Trophoblast cell (in vitro differentiated cells and primary cell): ENCODE measurements around the gene DEK.

ENCODE experiments used
- DNase-seq, 2 donors: peaks; one replicate each; pipeline ENCODE4 v3.0.0-alpha.2; 2016
- H2AFZ ChIP-seq: 2 replicates; pipeline ENCODE4 v1.6.1; 2013; ENCODE audit warnings: low read length, moderate library complexity, mild to moderate bottlenecking; ENCODE audit not compliant: insufficient read depth, poor library complexity
- H2AK5ac ChIP-seq: 2 replicates; pipeline ENCODE4 v1.6.1; 2013; ENCODE audit warnings: mild to moderate bottlenecking, low read length
- H2BK120ac ChIP-seq: 2 replicates; pipeline ENCODE4 v1.6.1; 2013; ENCODE audit warnings: low read length, mild to moderate bottlenecking, moderate library complexity; ENCODE audit not compliant: insufficient read depth, poor library complexity
- H2BK12ac ChIP-seq: 2 replicates; pipeline ENCODE4 v1.6.1; 2013; ENCODE audit warnings: mild to moderate bottlenecking, low read length, moderate library complexity
- H2BK5ac ChIP-seq: 2 replicates; pipeline ENCODE4 v1.6.1; 2013; ENCODE audit warnings: low read length, low read depth, moderate library complexity, mild to moderate bottlenecking; ENCODE audit not compliant: poor library complexity
- H3K14ac ChIP-seq: 2 replicates; pipeline ENCODE4 v1.6.1; 2013; ENCODE audit warnings: mild to moderate bottlenecking, low read length
- H3K18ac ChIP-seq: 2 replicates; pipeline ENCODE4 v1.6.1; 2013; ENCODE audit warnings: mild to moderate bottlenecking, low read length
- H3K23ac ChIP-seq: 2 replicates; pipeline ENCODE4 v1.6.1; 2013; ENCODE audit warnings: low read length
- H3K27ac ChIP-seq: 2 replicates; pipeline ENCODE4 v1.5.1; 2013; ENCODE audit warnings: low read depth, mild to moderate bottlenecking, inconsistent platforms, low read length, moderate library complexity
- H3K27me3 ChIP-seq: 2 replicates; pipeline ENCODE4 v1.6.1; 2013; ENCODE audit warnings: inconsistent platforms, mild to moderate bottlenecking, low read length, moderate library complexity; ENCODE audit not compliant: insufficient read depth
- H3K36me3 ChIP-seq, 2 experiments: 1 replicate in 1 of 2; 2 replicates in 1 of 2; pipeline ENCODE4 v1.6.1; 2013; ENCODE audit warnings: low read length in 2 of 2, mild to moderate bottlenecking in 2 of 2, moderate library complexity in 1 of 2; ENCODE audit not compliant: insufficient read depth in 2 of 2, control insufficient read depth in 1 of 2
- H3K4ac ChIP-seq: 2 replicates; pipeline ENCODE4 v1.6.1; 2013; ENCODE audit warnings: low read depth, mild to moderate bottlenecking, low read length, moderate library complexity
- H3K4me1 ChIP-seq, 2 experiments: 1 replicate in 1 of 2; 2 replicates in 1 of 2; pipeline ENCODE4 v1.6.1; 2013; ENCODE audit warnings: low read length in 2 of 2, mild to moderate bottlenecking in 2 of 2, moderate library complexity in 1 of 2; ENCODE audit not compliant: insufficient read depth in 2 of 2, control insufficient read depth in 1 of 2
- H3K4me2 ChIP-seq: 2 replicates; pipeline ENCODE4 v1.6.1; 2013; ENCODE audit warnings: inconsistent platforms, mild to moderate bottlenecking, low read length, moderate library complexity
- H3K4me3 ChIP-seq: 2 replicates; pipeline ENCODE4 v1.5.1; 2013; ENCODE audit warnings: mild to moderate bottlenecking, low read depth, low read length, inconsistent platforms
- H3K79me1 ChIP-seq: one replicate; pipeline ENCODE4 v1.6.1; 2013; ENCODE audit warnings: low read length
- H3K79me2 ChIP-seq: 2 replicates; pipeline ENCODE4 v1.6.1; 2013; ENCODE audit warnings: low read length, mild to moderate bottlenecking; ENCODE audit not compliant: control insufficient read depth, insufficient read depth, poor library complexity
- H3K9ac ChIP-seq: 2 replicates; pipeline ENCODE4 v1.6.1; 2013; ENCODE audit warnings: mild to moderate bottlenecking, low read length
- H3K9me3 ChIP-seq: 2 replicates; pipeline ENCODE4 v1.6.1; 2013; ENCODE audit warnings: low read depth, mild to moderate bottlenecking, control low read depth, inconsistent platforms, low read length; ENCODE audit not compliant: insufficient read depth
- H4K12ac ChIP-seq: 2 replicates; pipeline ENCODE4 v1.6.1; 2013; ENCODE audit warnings: low read depth, mild to moderate bottlenecking, low read length, moderate library complexity
- H4K8ac ChIP-seq: 2 replicates; pipeline ENCODE4 v1.6.1; 2013; ENCODE audit warnings: low read depth, mild to moderate bottlenecking, low read length, moderate library complexity
- H4K91ac ChIP-seq: one replicate; pipeline ENCODE4 v1.6.1; 2013; ENCODE audit warnings: low read depth, mild to moderate bottlenecking, low read length, moderate library complexity
- WGBS: extraction: QIAGEN DNeasy Blood & Tissue Kit; methylation state at CpG from one replicate; pipeline ENCODE4 v1.1.7; 2013; ENCODE audit warnings: missing lambda C conversion rate; ENCODE audit not compliant: insufficient read length, insufficient coverage; ENCODE audit errors: extremely low coverage; 5-methylcytosine and 5-hydroxymethylcytosine counted together

The DEK gene

GRCh38 chr6:18265787-18266522 lies 1.6 kb upstream of the DEK start:
- Histone ChIP-seq H3K9me3 (peaks cover 2% of the 10 kb centered on the region), H2AFZ (no peak overlapping the region), H2BK12ac (no peak overlapping the region), H3K27ac (no peak overlapping the region), H3K4me1 (peaks cover 1 to 7% of the 10 kb centered on the region in 2 experiments), H3K79me1 (peaks cover 13% of the 10 kb centered on the region), H3K23ac (no peak overlapping the region), H3K18ac (no peak overlapping the region), H3K36me3 (peaks cover 0 to 3% of the 10 kb centered on the region in 2 experiments), H3K4ac (no peak overlapping the region), H3K27me3 (no peaks in the 10 kb centered on the region), H3K79me2 (peaks cover 22% of the 10 kb centered on the region), H3K4me2 (no peak overlapping the region), H2BK5ac (no peak overlapping the region), H4K12ac (no peak overlapping the region), H3K9ac (no peak overlapping the region), H4K91ac (no peak overlapping the region), H4K8ac (no peak overlapping the region), H3K14ac (no peak overlapping the region), H2BK120ac (no peak overlapping the region), H3K4me3 (no peak overlapping the region), H2AK5ac (no peak overlapping the region)
- no CpG with 5 or more reads among the region's 14 CpGs for WGBS
- no peak for DNase-seq

GRCh38 chr6:18264923-18265377 lies 620 bp upstream of the DEK start:
- peak overlapping the region; percentile 13 for H3K27ac ChIP-seq
- H3K9ac ChIP-seq: peak overlapping the region; percentile 31
- H2BK12ac ChIP-seq: no peak overlapping the region
- no peak for DNase-seq
- H2BK5ac ChIP-seq: peak overlapping the region; percentile 70
- H3K4ac ChIP-seq: peak overlapping the region; percentile 42
- H3K36me3 ChIP-seq: peaks cover 2 to 3% of the 10 kb centered on the region in 2 experiments
- peaks cover 2% of the 10 kb centered on the region for H3K9me3 ChIP-seq
- H4K12ac ChIP-seq: peak overlapping the region; percentile 13
- H4K91ac ChIP-seq: peak overlapping the region; percentile 48
- H4K8ac ChIP-seq: peak overlapping the region; percentile 92
- H3K79me1 ChIP-seq: peaks cover 13% of the 10 kb centered on the region
- H2AFZ ChIP-seq: peak overlapping the region; percentile 43
- H3K4me1 ChIP-seq: peaks cover 3 to 8% of the 10 kb centered on the region in 2 experiments
- H3K27me3 ChIP-seq: no peaks in the 10 kb centered on the region
- H2AK5ac ChIP-seq: no peak overlapping the region
- H3K14ac ChIP-seq: no peak overlapping the region
- peak overlapping the region; percentile 64 for H3K18ac ChIP-seq
- no peak overlapping the region for H3K23ac ChIP-seq
- peak overlapping the region; percentile 62 for H2BK120ac ChIP-seq
- peak overlapping the region; percentile 93 for H3K4me2 ChIP-seq
- H3K4me3 ChIP-seq: peak overlapping the region; percentile 98
- no CpG with 5 or more reads among the region's 11 CpGs for WGBS
- peaks cover 27% of the 10 kb centered on the region for H3K79me2 ChIP-seq

DNA sequence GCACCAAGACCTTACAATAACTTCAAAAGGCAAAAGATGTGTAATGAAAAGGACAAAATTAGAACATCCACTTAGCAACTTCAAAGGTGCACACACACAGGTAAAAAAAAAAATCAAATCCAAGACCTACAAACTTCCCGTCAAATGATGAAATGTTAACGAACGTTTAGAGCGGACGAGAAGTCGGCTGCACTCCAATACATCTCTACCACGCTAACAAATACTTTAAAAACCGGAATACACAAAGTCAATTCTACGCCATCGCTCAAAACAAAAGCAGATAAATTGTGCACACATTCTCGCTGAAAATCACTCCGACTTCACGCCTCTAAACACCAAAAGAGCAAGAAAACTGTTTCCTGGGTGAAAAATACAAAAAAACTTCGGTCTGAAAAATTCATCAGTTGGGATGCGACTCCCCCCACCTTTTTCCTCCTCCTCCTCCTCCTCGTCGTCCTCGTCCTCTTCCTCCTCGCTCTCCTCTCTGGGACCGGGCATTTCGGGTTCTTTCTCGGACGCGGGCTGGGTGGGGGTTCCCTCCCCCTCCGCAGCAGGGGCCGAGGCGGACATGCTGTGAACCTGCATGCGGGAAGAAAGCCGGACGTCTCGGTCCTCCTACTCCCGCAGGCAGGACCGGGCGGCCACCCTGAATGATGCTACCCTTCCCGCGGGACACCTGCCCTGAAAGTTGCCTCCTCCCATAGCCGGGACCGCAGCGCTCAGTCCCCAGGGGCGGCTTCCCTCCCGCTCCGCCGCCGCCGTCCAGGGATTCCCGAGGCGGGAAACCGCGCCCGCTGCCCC lies 712 bp downstream of the DEK start:
- Histone ChIP-seq H3K79me2 (peaks cover 27% of the 10 kb centered on the region), H3K23ac (no peak overlapping the region), H2AK5ac (peak overlapping the region; percentile 77), H3K79me1 (peaks cover 13% of the 10 kb centered on the region), H4K12ac (peak overlapping the region; percentile 79), H2BK5ac (no peak overlapping the region), H2BK120ac (peak overlapping the region; percentile 92), H3K4me1 (peaks cover 3 to 5% of the 10 kb centered on the region in 2 experiments), H3K9me3 (peaks cover 2% of the 10 kb centered on the region), H3K27me3 (no peaks in the 10 kb centered on the region), H3K18ac (peak overlapping the region; percentile 87), H3K36me3 (peaks cover 2 to 3% of the 10 kb centered on the region in 2 experiments), H2AFZ (peak overlapping the region; percentile 88), H3K4me3 (peak overlapping the region; percentile 98), H4K8ac (peak overlapping the region; percentile 87), H3K4me2 (peak overlapping the region; percentile 74), H2BK12ac (no peak overlapping the region), H3K14ac (peak overlapping the region; percentile 95), H3K9ac (peak overlapping the region; percentile 99), H4K91ac (peak overlapping the region; percentile 96), H3K4ac (peak overlapping the region; percentile 97), H3K27ac (peak overlapping the region; percentile 94)
- WGBS: no CpG with 5 or more reads among the region's 50 CpGs
- DNase-seq: peak; percentile 33 to 62

- WGBS: no CpG with 5 or more reads among the region's 18 CpGs
- Histone ChIP-seq H4K8ac (no peak overlapping the region), H3K14ac (no peak overlapping the region), H3K18ac (no peak overlapping the region), H3K79me2 (peaks cover 27% of the 10 kb centered on the region), H3K27me3 (no peaks in the 10 kb centered on the region), H2AFZ (no peak overlapping the region), H3K9me3 (peaks cover 2% of the 10 kb centered on the region), H3K4me2 (peak overlapping the region; percentile 74), H3K79me1 (peaks cover 13% of the 10 kb centered on the region), H2BK5ac (no peak overlapping the region), H2BK12ac (no peak overlapping the region), H3K4me3 (no peak overlapping the region), H3K9ac (peak overlapping the region; percentile 58), H3K23ac (no peak overlapping the region), H3K4ac (peak overlapping the region; percentile 96), H3K4me1 (peaks cover 3 to 5% of the 10 kb centered on the region in 2 experiments), H2BK120ac (no peak overlapping the region), H2AK5ac (no peak overlapping the region), H3K36me3 (peaks cover 2 to 3% of the 10 kb centered on the region in 2 experiments), H4K91ac (no peak overlapping the region), H3K27ac (no peak overlapping the region), H4K12ac (no peak overlapping the region)
- peak in 1 of 2 donors; percentile 18 for DNase-seq
These were observed 1.5 kb downstream of the DEK start for GRCh38 chr6:18262702-18263417.
